ENCODE measurements around the gene C6orf47.

GRCh38 chr6:31705931-31706330, 45.4 kb upstream of the C6orf47 start:
- TF ChIP-seq CTCF (IDR thresholded peaks at IDR 0.05; ENCODE audit: low read length) = no peak
- no peak for TF ChIP-seq EZH2 (optimal IDR thresholded peaks at IDR 0.05; ENCODE audit: low read depth, low read length)
- no peak for TF ChIP-seq EZH2phosphoT487 (IDR thresholded peaks at IDR 0.05; ENCODE audit: low read length)

All from MM.1S (cell line).